HG03064 (cell line): ENCODE data around the gene TMC8.

Experiments used
- ATAC-seq: cut with Tn5 transposase; IDR thresholded peaks from one replicate; pipeline ENCODE4 v1.9.1; 2021; ENCODE audit warnings: low read depth; ENCODE audit not compliant: unreplicated experiment

TMC8 gene

GRCh38 chr17:78122216-78122930 is 8.2 kb upstream of the TMC8 start:
- ATAC-seq = no peak

- no peak for ATAC-seq
These were observed 7.7 kb upstream of the TMC8 start for GRCh38 chr17:78122931-78123249.

- no peak for ATAC-seq
These were observed 7.2 kb upstream of the TMC8 start for GRCh38 chr17:78123258-78123929.

GRCh38 chr17:78124081-78124835 is 6.3 kb upstream of the TMC8 start:
- no peak for ATAC-seq

- no peak for ATAC-seq
These were observed 5.8 kb upstream of the TMC8 start for GRCh38 chr17:78124836-78125137.

- ATAC-seq = no peak
These were observed 5.2 kb upstream of the TMC8 start for GRCh38 chr17:78125138-78125913.

- no peak for ATAC-seq
These were observed 4.3 kb upstream of the TMC8 start for GRCh38 chr17:78125976-78126894.

- no peak for ATAC-seq
These were observed 3.7 kb upstream of the TMC8 start for GRCh38 chr17:78126895-78127238.

GRCh38 chr17:78127239-78127887 is 3.2 kb upstream of the TMC8 start:
- no peak for ATAC-seq

GRCh38 chr17:78127888-78128550 is 2.6 kb upstream of the TMC8 start:
- ATAC-seq = no peak

GRCh38 chr17:78128551-78129350 is 1.8 kb upstream of the TMC8 start, which contains the start of gene TMC6:
Gene TMC6 (minus strand): TSS chr17:78128755. CDS start chr17:78126832, 1,923 bp downstream.
- no peak for ATAC-seq

- ATAC-seq = no peak
These were observed 1.1 kb upstream of the TMC8 start for GRCh38 chr17:78129351-78130089.

GRCh38 chr17:78130090-78130436 is 508 bp upstream of the TMC8 start:
- ATAC-seq = no peak

GRCh38 chr17:78131172-78132083 is 857 bp downstream of the TMC8 start:
- no peak for ATAC-seq

GRCh38 chr17:78132084-78132676 is 1.6 kb downstream of the TMC8 start:
- ATAC-seq = no peak

GRCh38 chr17:78132767-78133178 is 2.2 kb downstream of the TMC8 start:
- no peak for ATAC-seq
